PC-9 (cell line): ENCODE measurements around the gene GNA12. TPM values are rescaled to one million over a fixed set of nuclear protein-coding genes. Genes with fewer than 3 reads are reported as not detected.

ENCODE experiments used
- BruUV-seq: library from RNA; stranded (reverse); fragments of 400-500 nt; replicated peaks from 2 replicates; lab custom pipeline; 2021; lab: Mats Ljungman, UMichigan
- CTCF ChIA-PET: fragments of 300-600 bp; sonication (Branson Sonifier 250); formaldehyde crosslinking; loops from one replicate; lab custom pipeline; 2022; ENCODE audit warnings: antibody characterized with exemption; lab: Charles Lee
- POLR2A ChIA-PET: fragments of 300-600 bp; sonication (Branson Sonifier 250); formaldehyde crosslinking; loops from one replicate; lab custom pipeline; 2022; ENCODE audit warnings: antibody characterized with exemption; ENCODE audit not compliant: unreplicated experiment; lab: Charles Lee
- DNase-seq, 2 experiments: peaks; one replicate each; pipeline versions ENCODE4 v3.0.0 to v3.0.0-alpha.2; 2015 to 2022; ENCODE audit warnings: mixed read lengths in 1 of 2
- H2AFZ ChIP-seq: fragments of 200-600 bp; sonication (generic); 2 replicates; pipeline ENCODE4 v1.8.1; 2017; ENCODE audit warnings: antibody characterized with exemption
- H3F3A ChIP-seq: fragments of 200-600 bp; sonication (generic); 2 replicates; pipeline ENCODE4 v1.8.1; 2017; ENCODE audit warnings: antibody characterized with exemption, mild to moderate bottlenecking, low read depth; ENCODE audit not compliant: insufficient read depth
- H3K27ac ChIP-seq: fragments of 200-600 bp; sonication (generic); 2 replicates; pipeline ENCODE4 v1.6.1; 2016; ENCODE audit warnings: mixed run types
- H3K27me3 ChIP-seq: fragments of 200-600 bp; sonication (generic); 2 replicates; pipeline ENCODE4 v1.6.1; 2016; ENCODE audit warnings: low read depth, mixed run types; ENCODE audit not compliant: insufficient read depth
- H3K36me3 ChIP-seq: fragments of 200-600 bp; sonication (generic); 2 replicates; pipeline ENCODE4 v1.6.1; 2016; ENCODE audit warnings: low read depth, mixed run types
- H3K4me1 ChIP-seq: fragments of 200-600 bp; sonication (generic); replicated peaks from 2 replicates; pipeline ENCODE4 v1.6.1; 2016; ENCODE audit warnings: mixed run types; ENCODE audit not compliant: insufficient read depth
- H3K4me2 ChIP-seq: fragments of 200-600 bp; sonication (generic); 2 replicates; pipeline ENCODE4 v1.6.1; 2017; ENCODE audit warnings: mixed run types
- H3K4me3 ChIP-seq: fragments of 200-600 bp; sonication (generic); 2 replicates; pipeline ENCODE4 v1.6.1; 2016; ENCODE audit warnings: mixed run types
- H3K79me2 ChIP-seq: fragments of 200-600 bp; sonication (generic); 2 replicates; pipeline ENCODE4 v1.6.1; 2017; ENCODE audit warnings: low read depth, mixed run types
- H3K9me2 ChIP-seq: fragments of 200-600 bp; sonication (generic); 2 replicates; pipeline ENCODE4 v1.8.1; 2017; ENCODE audit warnings: mild to moderate bottlenecking; ENCODE audit not compliant: insufficient read depth
- H3K9me3 ChIP-seq: fragments of 200-600 bp; sonication (generic); 2 replicates; pipeline ENCODE4 v1.8.1; 2016; ENCODE audit warnings: low read depth; ENCODE audit not compliant: insufficient read depth
- H4K20me1 ChIP-seq: fragments of 200-600 bp; sonication (generic); 2 replicates; pipeline ENCODE4 v1.8.1; 2017; ENCODE audit not compliant: insufficient read depth
- CTCF ChIP-seq: fragments of 200-600 bp; sonication (generic); conservative IDR thresholded peaks from 2 replicates; pipeline ENCODE4 v1.6.1; 2017; ENCODE audit warnings: mixed run types, antibody characterized with exemption, mild to moderate bottlenecking, moderate library complexity
- EZH2 ChIP-seq: fragments of 200-600 bp; sonication (generic); IDR thresholded peaks from 2 replicates; pipeline ENCODE4 v1.8.0; 2017; ENCODE audit warnings: antibody characterized with exemption, low read depth
- intact Hi-C: fragments of 100-400 bp; cut with micrococcal nuclease; formaldehyde crosslinking; loops from one replicate; pipeline ENCODE4 v1.10.0; 2022; ENCODE audit not compliant: unreplicated experiment
- total RNA-seq: library from RNA; stranded (reverse); gene quantifications from 2 replicates; pipeline ENCODE4 v1.2.3, GENCODE V29; 2021

Gene GNA12
- total RNA-seq, 1 experiment from 2014 or later, result 51.7 TPM

- peaks cover 23% of the 10 kb centered on the region for H3K36me3 ChIP-seq
- ChIA-PET POLR2A (no interaction called here), CTCF (interaction anchor here (1.4 kb wide), 1 partner anchor 24 kb away, joined by 4 read pairs; no protein-coding TSS in a partner anchor)
- 0 out of 2 replicates have a peak overlapping the region, but pooled peaks have one; percentile 17 for H3K4me2 ChIP-seq
- BruUV-seq, result no TSS peak
- H3F3A ChIP-seq, result peaks cover 30% of the 10 kb centered on the region
- H4K20me1 ChIP-seq, result 0 out of 2 replicates have a peak, but pooled peaks cover 4% of the 10 kb centered on the region
- no peak overlapping the region for H2AFZ ChIP-seq
- H3K27ac ChIP-seq, result peak overlapping the region; percentile 38; the same call in 1 of the 2 replicates
- H3K4me3 ChIP-seq, result no peak overlapping the region
- intact Hi-C loops, result loop anchor here (5.0 kb wide), 1 partner anchor 128 kb away; no protein-coding TSS in a partner anchor
- no peaks in the 10 kb centered on the region for H3K27me3 ChIP-seq
- H3K79me2 ChIP-seq, result peaks cover 67% of the 10 kb centered on the region
- DNase-seq, result no peak
- no peaks in the 10 kb centered on the region for H3K9me2 ChIP-seq
- no peak for TF ChIP-seq EZH2
- TF ChIP-seq CTCF, result no peak
- H3K9me3 ChIP-seq, result peaks cover 7% of the 10 kb centered on the region; the same call in 1 of the 2 replicates
- H3K4me1 ChIP-seq, result peaks cover 19% of the 10 kb centered on the region
These were observed 109.9 kb downstream of the GNA12 start for GRCh38 chr7:2734084-2734686.

- CTCF ChIA-PET, result interaction anchor here (0.7 to 1.4 kb wide), 2 partner anchors 23 to 25 kb away, joined by 3 to 4 read pairs; no protein-coding TSS in a partner anchor
- POLR2A ChIA-PET, result interaction anchor here (0.7 kb wide), 1 partner anchor 364 kb away, joined by 4 read pairs; no protein-coding TSS in a partner anchor
- peaks cover 61% of the 10 kb centered on the region for H3K79me2 ChIP-seq
- H4K20me1 ChIP-seq, result no peaks in the 10 kb centered on the region; the same call in 1 of the 2 replicates
- H2AFZ ChIP-seq, result no peak overlapping the region
- H3F3A ChIP-seq, result peaks cover 28% of the 10 kb centered on the region
- no peak for TF ChIP-seq EZH2
- TF ChIP-seq CTCF, result no peak
- peaks cover 19% of the 10 kb centered on the region for H3K4me1 ChIP-seq
- H3K4me2 ChIP-seq, result peak overlapping the region; percentile 17
- intact Hi-C loops, result loop anchor here (1.0 to 5.0 kb wide), 2 partner anchors 24 to 129 kb away; no protein-coding TSS in a partner anchor
- no peaks in the 10 kb centered on the region for H3K27me3 ChIP-seq
- H3K27ac ChIP-seq, result peak overlapping the region; percentile 38
- no peaks in the 10 kb centered on the region for H3K9me2 ChIP-seq
- peaks cover 7% of the 10 kb centered on the region; the same call in 1 of the 2 replicates for H3K9me3 ChIP-seq
- peaks cover 23% of the 10 kb centered on the region for H3K36me3 ChIP-seq
- BruUV-seq, result no TSS peak
- DNase-seq, result peak; percentile 83 to 93
- H3K4me3 ChIP-seq, result no peak overlapping the region
These were observed 111.0 kb downstream of the GNA12 start for GRCh38 chr7:2732959-2733584.

DNA sequence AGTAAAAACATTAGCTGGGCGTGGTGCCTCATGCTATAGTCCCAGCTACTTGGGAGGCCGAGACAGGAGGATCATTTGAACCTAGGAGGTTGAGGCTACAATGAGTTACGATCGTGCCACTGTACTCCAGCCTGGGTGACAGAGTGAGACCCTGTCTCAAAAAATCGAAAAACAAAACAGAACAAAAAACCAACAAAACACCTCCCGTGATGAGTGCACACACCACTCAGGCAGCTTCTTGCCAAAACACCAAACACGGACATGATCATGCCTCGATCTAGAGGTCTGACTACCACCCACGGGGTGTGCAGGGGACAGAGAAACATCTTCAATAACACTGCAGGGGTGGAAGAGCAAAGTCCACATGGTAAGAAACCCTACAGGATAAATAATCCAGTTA is 111.7 kb downstream of the GNA12 start:
- H3K4me2 ChIP-seq, result no peak overlapping the region
- H3F3A ChIP-seq, result peaks cover 24% of the 10 kb centered on the region
- no peak for TF ChIP-seq CTCF
- TF ChIP-seq EZH2, result no peak
- intact Hi-C loops, result loop anchor here (5.0 kb wide), 1 partner anchor 130 kb away; no protein-coding TSS in a partner anchor
- no peaks in the 10 kb centered on the region; the same call in 1 of the 2 replicates for H4K20me1 ChIP-seq
- POLR2A ChIA-PET, result no interaction called here
- peaks cover 56% of the 10 kb centered on the region for H3K79me2 ChIP-seq
- no TSS peak for BruUV-seq
- H3K9me2 ChIP-seq, result no peaks in the 10 kb centered on the region
- H3K4me3 ChIP-seq, result no peak overlapping the region
- H3K4me1 ChIP-seq, result peaks cover 19% of the 10 kb centered on the region
- no peak overlapping the region for H3K27ac ChIP-seq
- H3K36me3 ChIP-seq, result peaks cover 23% of the 10 kb centered on the region
- H3K9me3 ChIP-seq, result peaks cover 7% of the 10 kb centered on the region; the same call in 1 of the 2 replicates
- no peak for DNase-seq
- no peak overlapping the region for H2AFZ ChIP-seq
- H3K27me3 ChIP-seq, result no peaks in the 10 kb centered on the region
- CTCF ChIA-PET, result no interaction called here
